SHP77 treated with DMSO at 0.1 percent for 48 hours (cell line): ENCODE results near the gene PCDHA4.
A peak's percentile ranks its signal among the peaks of the same experiment; 100 is the strongest.
"Not testable (repeated sequence)": the region's sequence is repeated elsewhere in the genome, so short reads cannot be mapped to it uniquely, and the experiment has no call there.

Experiments
- DNase-seq: peaks from one replicate; lab custom pipeline; 2025; lab: John Stamatoyannopoulos, UW

The PCDHA4 gene

GRCh38 chr5:140821375-140822280, 14.8 kb downstream of the PCDHA4 start, which contains the start of gene PCDHA5:
Gene PCDHA5, plus strand, starts transcription at chr5:140821613.
- DNase-seq, result no peak

- no peak for DNase-seq
These were observed 15.4 kb downstream of the PCDHA4 start for GRCh38 chr5:140822281-140822629.

GRCh38 chr5:140822969-140823368, 16.1 kb downstream of the PCDHA4 start:
- DNase-seq, result not testable (repeated sequence)

GRCh38 chr5:140823475-140823874, 16.6 kb downstream of the PCDHA4 start:
- no peak for DNase-seq

GRCh38 chr5:140827704-140828361, 21.0 kb downstream of the PCDHA4 start, which contains the start of gene PCDHA6:
Gene PCDHA6, plus strand, starts transcription at chr5:140827960. Its CDS starts 132 bp downstream, at chr5:140828092.
- no peak for DNase-seq

- no peak for DNase-seq
These were observed 21.5 kb downstream of the PCDHA4 start for GRCh38 chr5:140828362-140828737.

- not testable (repeated sequence) for DNase-seq
These were observed 22.9 kb downstream of the PCDHA4 start for GRCh38 chr5:140829511-140830501.

- DNase-seq, result no peak
These were observed 27.1 kb downstream of the PCDHA4 start, which contains the start of gene PCDHA7 for GRCh38 chr5:140833993-140834392. Gene PCDHA7, plus strand, starts transcription at chr5:140834269. Its CDS starts 115 bp downstream, at chr5:140834384.

- not testable (repeated sequence) for DNase-seq
These were observed 27.7 kb downstream of the PCDHA4 start for GRCh38 chr5:140834439-140835008.

- DNase-seq, result no peak
These were observed 29.0 kb downstream of the PCDHA4 start for GRCh38 chr5:140835622-140836510.

- DNase-seq, result peak; percentile 85
These were observed 34.4 kb downstream of the PCDHA4 start, which contains the start of gene PCDHA8 for GRCh38 chr5:140840978-140841962. Gene PCDHA8, plus strand, starts transcription at chr5:140841187. Its CDS starts 135 bp downstream, at chr5:140841322.

GRCh38 chr5:140842798-140843733, 36.2 kb downstream of the PCDHA4 start:
- DNase-seq, result no peak

- DNase-seq, result not testable (repeated sequence)
These were observed 41.6 kb downstream of the PCDHA4 start, which contains the start of gene PCDHA9 for GRCh38 chr5:140848139-140849102. Gene PCDHA9, plus strand, starts transcription at chr5:140848382. Its CDS starts 114 bp downstream, at chr5:140848496.

GRCh38 chr5:140849831-140850634, 43.2 kb downstream of the PCDHA4 start:
- not testable (repeated sequence) for DNase-seq
